Measurements from ENCODE around the gene RBBP6. TPM values are rescaled to one million over a fixed set of nuclear protein-coding genes. Genes with fewer than 3 reads are reported as not detected.

RBBP6 gene
- total RNA-seq, 1 experiment from 2014 or later: 38.4 TPM

DNA sequence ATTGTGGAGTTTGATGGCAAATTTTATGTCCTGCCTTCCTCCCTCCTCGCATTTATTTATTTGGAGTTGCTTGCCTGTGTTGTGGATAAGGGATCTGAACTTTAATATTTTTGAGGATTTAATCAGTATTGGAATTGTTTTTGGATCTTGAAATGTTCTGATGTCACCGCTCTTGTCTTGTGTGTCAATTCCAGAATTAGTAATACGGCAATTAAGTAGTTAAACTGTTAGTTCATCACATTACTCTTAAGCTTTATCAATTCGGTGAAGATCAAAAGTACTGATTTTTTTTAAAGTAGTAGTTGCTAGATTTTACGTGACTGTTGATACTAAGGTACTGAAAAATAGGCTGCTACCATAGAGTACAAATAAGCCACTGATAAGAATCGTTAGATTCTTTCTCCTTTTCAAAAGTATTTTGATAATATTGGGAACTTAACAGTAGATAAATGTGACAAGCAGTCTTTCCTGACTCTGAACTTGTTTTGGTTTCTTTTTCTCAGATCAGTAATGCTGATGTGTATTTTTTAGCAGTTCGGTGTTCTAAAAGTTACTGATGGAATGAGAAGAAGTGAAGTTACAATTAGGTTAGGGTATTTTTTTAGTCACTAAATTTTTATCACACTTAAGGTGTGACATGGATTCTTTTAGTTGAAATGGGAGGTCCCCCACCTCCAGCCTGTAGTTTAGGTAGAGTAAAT is 2.0 kb downstream of the RBBP6 start:
- POLR2A ChIA-PET (ENCODE audit: unreplicated experiment): no interaction called here
- intact Hi-C loops (cut with micrococcal nuclease): no loop called here
- Histone ChIP-seq H3F3A (ENCODE audit: low read length, unreplicated experiment) (no peaks in the 10 kb centered on the region), H4K20me1 (ENCODE audit: low read length) (peaks cover 59% of the 10 kb centered on the region), H3K4me2 (ENCODE audit: low read length) (peak overlapping the region; percentile 81), H3K4me3 (ENCODE audit: low read length) (peak overlapping the region; percentile 94), H3K9me2 (replicated peaks; ENCODE audit: low read length) (no peaks in the 10 kb centered on the region), H3K27ac (ENCODE audit: low read length) (peak overlapping the region; percentile 88; the same call in 1 of the 2 replicates), H2AFZ (ENCODE audit: low read length) (no peak overlapping the region), H3K9me3 (ENCODE audit: low read length) (no peaks in the 10 kb centered on the region), H3K79me2 (ENCODE audit: low read length) (peaks cover 70% of the 10 kb centered on the region), H3K27me3 (ENCODE audit: low read length) (no peaks in the 10 kb centered on the region), H3K36me3 (ENCODE audit: low read depth, low read length) (peaks cover 31% of the 10 kb centered on the region), H3K4me1 (ENCODE audit: insufficient read depth, low read length) (peaks cover 24% of the 10 kb centered on the region), H3K9ac (ENCODE audit: low read length) (peak overlapping the region; percentile 100)
- TF ChIP-seq EZH2 (IDR thresholded peaks at IDR 0.05; ENCODE audit: low read length, unreplicated experiment): no peak
- CTCF ChIA-PET: interaction anchor here (2.2 kb wide), 1 partner anchor 24 kb away, joined by 7 read pairs; no protein-coding TSS in a partner anchor
- DNase-seq (no peak), ATAC-seq (no peak)
- BruUV-seq (replicated peaks): TSS peak; percentile 21

DNA sequence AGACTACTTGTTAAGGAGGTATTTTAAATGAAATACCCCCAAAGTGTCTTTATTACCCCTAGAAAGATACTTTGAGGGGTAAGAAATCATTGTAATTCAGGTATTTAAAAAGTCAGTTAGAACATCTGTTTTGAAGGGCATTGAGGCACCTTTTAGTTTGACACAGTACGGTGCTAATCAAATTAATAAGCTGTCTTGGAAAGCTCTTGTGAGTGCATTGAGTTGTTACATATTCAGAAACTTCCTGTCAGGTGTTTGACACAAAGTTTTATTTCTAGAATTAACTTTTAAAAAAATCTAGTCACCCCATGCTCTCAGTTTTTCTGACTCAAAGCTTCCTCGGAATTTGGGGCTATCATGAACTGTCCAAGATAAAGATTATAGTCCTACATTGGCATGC is 4.6 kb downstream of the RBBP6 start:
- Histone ChIP-seq H4K20me1 (ENCODE audit: low read length) (peaks cover 68% of the 10 kb centered on the region), H3K9me2 (replicated peaks; ENCODE audit: low read length) (no peaks in the 10 kb centered on the region), H2AFZ (ENCODE audit: low read length) (no peak overlapping the region), H3K4me3 (ENCODE audit: low read length) (peak overlapping the region; percentile 94; the same call in 1 of the 2 replicates), H3K4me1 (ENCODE audit: insufficient read depth, low read length) (peaks cover 12% of the 10 kb centered on the region), H3K9ac (ENCODE audit: low read length) (no peak overlapping the region), H3K36me3 (ENCODE audit: low read depth, low read length) (peaks cover 50% of the 10 kb centered on the region), H3F3A (ENCODE audit: low read length, unreplicated experiment) (no peaks in the 10 kb centered on the region), H3K27ac (ENCODE audit: low read length) (no peak overlapping the region), H3K9me3 (ENCODE audit: low read length) (no peaks in the 10 kb centered on the region), H3K27me3 (ENCODE audit: low read length) (no peaks in the 10 kb centered on the region), H3K79me2 (ENCODE audit: low read length) (peaks cover 89% of the 10 kb centered on the region), H3K4me2 (ENCODE audit: low read length) (peak overlapping the region; percentile 81; the same call in 1 of the 2 replicates)
- ChIA-PET CTCF (no interaction called here), POLR2A (ENCODE audit: unreplicated experiment) (no interaction called here)
- intact Hi-C loops (cut with micrococcal nuclease): no loop called here
- ATAC-seq (no peak), DNase-seq (no peak)
- TF ChIP-seq, protein P1, sequence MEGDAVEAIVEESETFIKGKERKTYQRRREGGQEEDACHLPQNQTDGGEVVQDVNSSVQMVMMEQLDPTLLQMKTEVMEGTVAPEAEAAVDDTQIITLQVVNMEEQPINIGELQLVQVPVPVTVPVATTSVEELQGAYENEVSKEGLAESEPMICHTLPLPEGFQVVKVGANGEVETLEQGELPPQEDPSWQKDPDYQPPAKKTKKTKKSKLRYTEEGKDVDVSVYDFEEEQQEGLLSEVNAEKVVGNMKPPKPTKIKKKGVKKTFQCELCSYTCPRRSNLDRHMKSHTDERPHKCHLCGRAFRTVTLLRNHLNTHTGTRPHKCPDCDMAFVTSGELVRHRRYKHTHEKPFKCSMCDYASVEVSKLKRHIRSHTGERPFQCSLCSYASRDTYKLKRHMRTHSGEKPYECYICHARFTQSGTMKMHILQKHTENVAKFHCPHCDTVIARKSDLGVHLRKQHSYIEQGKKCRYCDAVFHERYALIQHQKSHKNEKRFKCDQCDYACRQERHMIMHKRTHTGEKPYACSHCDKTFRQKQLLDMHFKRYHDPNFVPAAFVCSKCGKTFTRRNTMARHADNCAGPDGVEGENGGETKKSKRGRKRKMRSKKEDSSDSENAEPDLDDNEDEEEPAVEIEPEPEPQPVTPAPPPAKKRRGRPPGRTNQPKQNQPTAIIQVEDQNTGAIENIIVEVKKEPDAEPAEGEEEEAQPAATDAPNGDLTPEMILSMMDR (conservative IDR thresholded peaks at IDR 0.05; ENCODE audit: low read depth, low read length): no peak
- TF ChIP-seq EZH2 (IDR thresholded peaks at IDR 0.05; ENCODE audit: low read length, unreplicated experiment) (no peak), EZH2phosphoT487 (IDR thresholded peaks at IDR 0.05; ENCODE audit: borderline replicate concordance, low read length) (no peak)
- BruUV-seq (replicated peaks): no TSS peak

DNA sequence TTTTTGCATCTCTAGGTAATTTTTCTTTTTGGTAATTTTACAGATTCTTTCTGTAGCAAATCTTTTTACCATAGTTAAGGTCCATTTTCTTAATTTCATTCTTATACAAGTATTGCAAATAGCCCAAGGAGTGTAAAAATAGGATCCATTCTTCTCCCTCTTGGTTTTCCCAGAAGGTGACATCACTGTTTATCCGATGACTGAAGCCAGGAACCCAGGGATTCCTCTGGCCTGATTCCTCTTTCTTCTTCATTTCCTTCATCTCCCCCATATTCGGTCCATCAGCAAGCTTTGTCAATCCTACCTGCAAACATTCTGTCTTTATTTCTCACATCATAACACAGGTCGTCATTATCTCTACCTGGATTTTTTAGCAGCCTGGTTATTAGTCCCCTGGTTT is 5.3 kb downstream of the RBBP6 start:
- no TSS peak for BruUV-seq (replicated peaks)

More for the DNA sequence above, 5.3 kb downstream of the RBBP6 start:
- no peaks in the 10 kb centered on the region for H3F3A ChIP-seq (ENCODE audit: low read length, unreplicated experiment)
- H2AFZ ChIP-seq (ENCODE audit: low read length): no peak overlapping the region
- H4K20me1 ChIP-seq (ENCODE audit: low read length): peaks cover 68% of the 10 kb centered on the region
- peaks cover 90% of the 10 kb centered on the region for H3K79me2 ChIP-seq (ENCODE audit: low read length)
- peaks cover 12% of the 10 kb centered on the region for H3K4me1 ChIP-seq (ENCODE audit: insufficient read depth, low read length)
- peaks cover 54% of the 10 kb centered on the region for H3K36me3 ChIP-seq (ENCODE audit: low read depth, low read length)
- no peak overlapping the region for H3K9ac ChIP-seq (ENCODE audit: low read length)
- no peaks in the 10 kb centered on the region for H3K9me2 ChIP-seq (replicated peaks; ENCODE audit: low read length)
- peak overlapping the region; percentile 81; the same call in 1 of the 2 replicates for H3K4me2 ChIP-seq (ENCODE audit: low read length)
- H3K27me3 ChIP-seq (ENCODE audit: low read length): no peaks in the 10 kb centered on the region
- ATAC-seq (no peak), DNase-seq (no peak)
- H3K27ac ChIP-seq (ENCODE audit: low read length): no peak overlapping the region
- CTCF ChIA-PET: no interaction called here
- POLR2A ChIA-PET (ENCODE audit: unreplicated experiment): no interaction called here
- no peaks in the 10 kb centered on the region for H3K9me3 ChIP-seq (ENCODE audit: low read length)
- no peak overlapping the region for H3K4me3 ChIP-seq (ENCODE audit: low read length)
- intact Hi-C loops (cut with micrococcal nuclease): no loop called here
- no peak for TF ChIP-seq EZH2 (IDR thresholded peaks at IDR 0.05; ENCODE audit: low read length, unreplicated experiment)
- TF ChIP-seq, protein P1 (conservative IDR thresholded peaks at IDR 0.05; ENCODE audit: low read depth, low read length): no peak
- TF ChIP-seq EZH2phosphoT487 (IDR thresholded peaks at IDR 0.05; ENCODE audit: borderline replicate concordance, low read length): no peak

All from PC-3 (cell line).